Measurements from ENCODE around the gene TADA1.

Gene TADA1, protein sequence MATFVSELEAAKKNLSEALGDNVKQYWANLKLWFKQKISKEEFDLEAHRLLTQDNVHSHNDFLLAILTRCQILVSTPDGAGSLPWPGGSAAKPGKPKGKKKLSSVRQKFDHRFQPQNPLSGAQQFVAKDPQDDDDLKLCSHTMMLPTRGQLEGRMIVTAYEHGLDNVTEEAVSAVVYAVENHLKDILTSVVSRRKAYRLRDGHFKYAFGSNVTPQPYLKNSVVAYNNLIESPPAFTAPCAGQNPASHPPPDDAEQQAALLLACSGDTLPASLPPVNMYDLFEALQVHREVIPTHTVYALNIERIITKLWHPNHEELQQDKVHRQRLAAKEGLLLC
- 18.1 to 30.3 reads per million in 2 donors for total RNA-seq

DNA sequence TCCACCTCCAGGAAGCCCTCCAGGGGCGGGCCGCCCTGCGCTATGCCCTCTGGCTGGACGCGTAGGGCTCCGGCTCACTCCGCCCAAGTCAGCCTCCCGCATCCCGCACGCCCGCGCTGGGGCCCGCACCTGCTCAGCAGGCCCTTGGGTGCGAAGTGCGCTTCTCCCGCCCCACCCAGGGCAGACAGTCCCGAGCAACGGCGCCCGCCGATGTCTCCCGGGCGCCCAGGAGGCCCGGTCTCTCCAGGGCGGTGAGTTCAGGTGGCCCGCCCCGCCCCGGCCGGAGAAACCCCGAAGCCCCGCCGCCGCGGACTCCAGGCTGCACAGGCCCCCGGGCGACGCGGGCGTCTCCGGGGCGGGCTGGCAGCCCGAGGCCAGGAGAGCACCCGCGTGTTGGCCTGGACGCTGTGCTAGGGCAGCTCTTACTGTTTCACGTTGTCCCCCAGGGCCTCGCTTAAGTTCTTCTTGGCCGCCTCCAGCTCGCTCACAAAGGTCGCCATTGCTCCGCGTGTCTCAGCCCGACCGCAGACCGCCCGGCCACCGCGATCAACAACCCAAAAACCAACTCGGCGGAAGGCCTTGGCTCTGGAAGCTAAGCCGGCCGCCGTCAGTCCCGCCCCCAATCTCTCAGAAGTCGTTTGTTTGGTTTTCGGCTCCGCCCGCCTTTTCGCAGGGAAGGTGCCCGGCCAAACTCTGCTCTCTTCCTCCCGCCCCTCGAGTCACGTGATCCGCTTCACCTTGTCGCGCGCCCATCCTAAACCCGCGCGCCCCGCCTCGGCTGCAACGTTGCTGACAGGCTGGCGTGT, at the start of gene TADA1:
TSS of gene TADA1 (minus strand) at position 531 of the 806 bp plus-strand sequence. CDS start at position 500, 31 bp downstream.
- peak; percentile 96 for DNase-seq

DNA sequence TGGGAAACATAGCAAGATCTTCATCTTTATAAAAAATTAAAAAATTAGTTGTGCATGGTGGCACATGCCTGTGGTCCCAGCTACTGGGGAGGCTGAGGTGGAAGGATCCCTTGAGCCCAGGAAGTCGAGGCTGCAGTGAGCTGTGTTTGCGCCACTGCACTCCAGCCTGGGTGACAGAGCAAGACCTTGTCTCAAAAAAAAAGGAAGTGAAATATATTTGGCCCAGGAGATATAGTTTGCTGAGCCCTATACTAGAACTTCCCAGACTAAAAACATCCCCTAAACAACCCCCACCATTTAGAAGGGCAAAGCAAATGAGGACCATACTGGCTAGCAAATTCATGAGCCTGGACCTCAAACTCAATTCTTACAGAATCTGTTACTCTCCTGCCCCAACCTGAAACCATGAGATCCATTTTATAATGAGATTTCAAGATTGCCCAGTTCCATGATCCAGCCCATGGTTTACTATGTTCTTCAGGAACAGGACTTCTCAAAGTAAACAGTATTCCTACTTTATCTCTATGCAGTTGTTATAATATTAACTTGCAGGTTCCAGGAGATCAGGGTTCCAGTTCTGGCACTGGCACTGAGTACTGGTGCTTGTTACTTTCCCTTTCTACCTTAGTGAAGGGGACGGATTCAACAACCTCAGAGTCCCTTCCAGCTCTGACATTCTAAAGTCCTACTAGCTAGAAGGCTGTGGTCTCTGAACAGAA, 48.9 kb upstream of the TADA1 start:
- DNase-seq: no peak

DNA sequence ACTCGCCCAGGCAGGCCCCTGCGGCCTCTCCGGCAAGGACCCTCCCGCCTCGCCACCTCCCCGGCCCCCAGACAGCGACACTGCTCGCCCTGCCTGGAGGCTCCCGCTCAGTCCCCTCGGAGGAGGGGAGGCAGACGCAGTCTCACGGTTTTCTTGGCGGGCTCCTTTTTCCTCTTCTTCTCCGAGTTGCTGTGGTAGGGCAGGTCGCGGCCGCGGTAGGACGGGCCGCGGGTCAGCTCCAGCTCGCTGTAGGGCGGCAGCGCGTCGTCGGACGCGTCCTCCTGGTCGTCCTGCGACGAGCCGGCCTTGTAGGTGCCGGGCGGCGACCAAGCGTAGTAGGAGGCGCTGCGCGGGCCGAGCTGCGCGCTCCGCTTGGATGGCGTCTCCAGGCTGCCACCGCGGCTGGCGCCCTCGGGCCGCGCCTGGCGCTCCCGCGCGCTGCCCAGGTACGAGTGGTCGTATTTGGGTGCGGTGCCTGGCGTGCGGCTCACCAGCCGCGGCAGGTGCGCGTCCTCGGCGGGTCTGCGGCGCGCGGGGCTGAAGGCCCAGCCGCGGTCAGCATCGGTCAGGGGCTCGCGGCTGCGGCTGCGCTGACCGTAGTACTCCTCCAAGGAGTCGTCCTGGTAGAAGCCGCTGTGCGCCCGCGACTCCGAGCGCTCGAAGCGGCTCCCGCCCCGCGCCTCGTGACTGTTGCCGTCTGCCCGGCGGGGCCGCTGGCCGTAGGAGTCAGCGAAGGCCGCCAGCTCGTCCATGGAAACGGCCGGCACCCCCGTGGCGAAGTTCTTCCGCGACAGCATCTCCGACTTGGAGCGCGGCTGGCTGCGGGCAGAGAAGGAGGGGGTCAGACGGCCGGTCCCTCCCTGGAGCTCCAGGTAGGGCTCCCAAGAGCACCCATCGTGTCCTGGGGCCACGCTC, 44.8 kb upstream of the TADA1 start:
- DNase-seq: no peak

- DNase-seq: no peak
Observed at GRCh38 chr1:166918956-166919316, 42.9 kb upstream of the TADA1 start.

GRCh38 chr1:166918088-166918955, 42.3 kb upstream of the TADA1 start:
- DNase-seq: no peak

DNA sequence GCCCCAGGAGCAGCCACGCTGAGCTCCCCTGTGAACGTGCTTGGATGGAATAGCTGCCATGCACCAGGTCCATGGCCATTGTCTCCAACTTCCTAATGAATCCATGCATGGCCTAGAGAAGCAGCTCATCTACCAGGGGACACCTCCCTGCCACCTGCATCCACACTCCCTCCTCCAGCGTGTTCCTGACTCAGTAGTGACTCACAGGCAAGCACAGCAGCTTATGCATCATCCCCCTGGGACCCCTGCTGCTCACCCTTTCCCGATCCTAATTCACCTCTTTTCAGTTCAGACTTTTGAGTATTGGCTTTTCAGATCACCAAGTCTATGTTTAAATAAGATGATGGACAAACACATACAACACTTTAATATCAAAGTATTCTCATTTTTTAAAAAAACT, 39.9 kb upstream of the TADA1 start:
- no peak for DNase-seq

GRCh38 chr1:166915042-166915441, 39.0 kb upstream of the TADA1 start:
- DNase-seq: no peak

GRCh38 chr1:166914111-166914510, 38.0 kb upstream of the TADA1 start:
- no peak for DNase-seq

GRCh38 chr1:166911624-166912023, 35.6 kb upstream of the TADA1 start:
- DNase-seq: no peak

DNA sequence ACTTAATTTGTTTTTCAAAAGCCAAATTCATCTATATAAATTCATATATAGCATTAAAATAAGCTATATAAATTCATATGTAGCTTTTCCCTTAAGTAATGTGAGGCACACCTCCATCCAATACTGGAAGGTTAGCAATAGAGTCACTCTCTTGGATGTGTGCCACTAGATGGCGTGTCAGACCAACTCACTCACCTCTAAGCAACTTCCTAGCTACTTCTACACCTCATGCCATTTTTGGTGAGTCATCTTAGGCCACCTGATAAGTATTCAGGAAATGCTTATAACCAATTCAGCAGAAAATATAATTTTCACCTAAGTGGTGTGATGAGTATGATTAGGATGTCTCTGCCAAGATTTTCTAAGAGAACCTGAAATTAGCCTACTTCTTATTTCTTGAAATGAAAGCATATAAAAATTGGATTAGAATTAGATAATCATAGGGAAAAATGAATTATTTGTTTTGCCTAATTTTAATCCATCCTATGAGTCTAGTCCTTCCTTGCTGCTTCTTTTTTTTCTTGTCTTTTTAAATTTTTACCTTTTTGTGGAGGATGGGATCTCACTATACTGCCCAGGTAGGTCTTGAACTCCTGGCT, 34.4 kb upstream of the TADA1 start:
- DNase-seq: peak; percentile 59

GRCh38 chr1:166908942-166909341, 32.9 kb upstream of the TADA1 start:
- no peak for DNase-seq

DNA sequence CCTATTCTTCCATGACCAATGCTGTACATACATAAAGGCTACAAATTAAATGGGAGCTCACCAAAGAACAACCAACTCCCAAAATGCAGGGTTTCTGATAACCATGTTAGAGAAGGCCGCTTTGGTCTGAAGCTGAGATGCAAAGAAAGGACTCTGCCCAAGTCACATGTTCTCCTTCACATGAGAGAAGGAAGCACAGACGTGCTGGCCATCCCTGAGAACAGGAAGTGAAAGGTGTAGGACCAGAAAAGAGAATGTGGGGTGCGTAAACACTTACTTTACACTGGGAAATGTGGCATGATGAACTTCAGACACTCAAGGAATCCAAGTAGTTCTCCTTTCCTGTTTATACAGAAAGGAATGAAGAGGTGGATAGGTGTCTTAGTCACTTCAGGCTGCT, 31.7 kb upstream of the TADA1 start:
- no peak for DNase-seq

- no peak for DNase-seq
Observed at GRCh38 chr1:166907051-166907450, 31.0 kb upstream of the TADA1 start.

DNA sequence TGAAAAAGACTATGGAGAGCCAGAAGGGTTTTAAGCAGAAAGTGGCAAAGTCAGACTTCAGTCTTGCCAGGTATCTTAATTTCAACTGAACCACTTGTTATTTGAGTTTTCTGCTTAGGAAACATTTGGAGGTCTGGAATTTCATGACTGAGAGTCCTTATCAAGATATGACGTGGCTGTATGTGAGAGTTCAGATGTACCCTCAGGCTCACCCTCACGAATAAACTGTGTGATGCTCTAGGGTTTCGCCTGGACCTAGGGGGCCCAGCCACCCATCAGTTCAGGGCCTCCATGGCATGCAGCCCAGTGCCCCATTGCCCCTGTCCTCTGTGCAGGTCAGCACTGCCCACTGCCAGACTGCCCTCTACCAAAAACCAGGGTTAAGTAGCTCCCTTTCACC, 30.6 kb upstream of the TADA1 start:
- no peak for DNase-seq

- DNase-seq: no peak
Observed at GRCh38 chr1:166905900-166906299, 29.8 kb upstream of the TADA1 start.

DNA sequence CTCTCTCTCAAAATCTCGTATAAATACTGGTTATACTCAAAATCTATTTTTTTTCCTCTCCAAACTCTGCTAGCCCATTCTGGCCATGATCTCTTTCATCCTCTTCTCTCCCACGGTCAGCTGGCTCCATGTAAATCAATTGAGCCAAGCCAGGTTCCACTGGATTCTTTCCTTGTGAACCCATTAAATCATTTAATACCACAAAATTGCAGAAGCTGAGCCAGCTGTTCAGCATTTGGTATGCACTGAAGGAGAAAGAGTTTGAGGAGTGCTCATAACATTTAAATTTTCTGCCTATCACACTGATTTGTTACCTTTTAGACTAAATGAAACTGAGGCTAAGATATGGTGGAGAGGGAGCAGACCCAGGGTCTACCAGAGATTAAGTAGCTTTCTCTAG, 29.1 kb upstream of the TADA1 start:
- DNase-seq: no peak

GRCh38 chr1:166903232-166903631, 27.2 kb upstream of the TADA1 start:
- no peak for DNase-seq

GRCh38 chr1:166902279-166902678, 26.2 kb upstream of the TADA1 start:
- no peak for DNase-seq

- DNase-seq: no peak
Observed at GRCh38 chr1:166900987-166901386, 24.9 kb upstream of the TADA1 start.

- DNase-seq: no peak
Observed at GRCh38 chr1:166899769-166900168, 23.7 kb upstream of the TADA1 start.

DNA sequence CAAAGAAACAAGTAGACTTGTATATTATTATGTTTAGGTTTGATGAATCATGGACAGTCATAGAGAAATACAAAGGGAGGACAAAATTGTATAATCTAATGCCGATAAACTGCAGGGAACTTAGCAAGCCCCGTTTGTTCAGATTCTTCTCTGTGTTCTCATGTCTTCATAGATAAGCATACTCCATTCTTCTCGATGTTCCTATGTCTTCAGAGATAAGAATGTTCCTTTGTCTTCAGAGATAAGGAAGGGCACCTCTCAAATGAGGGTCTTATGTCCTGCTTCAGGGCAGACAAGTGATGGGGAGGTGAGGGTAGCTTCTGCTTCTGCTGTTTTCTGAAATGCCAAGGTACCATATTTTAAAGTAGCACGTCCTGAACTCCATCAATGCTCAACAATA, 19.7 kb upstream of the TADA1 start:
- no peak for DNase-seq
